AG09309 (cell line): ENCODE data around the gene MT4.
"Not testable (repeated sequence)": the region's sequence is repeated elsewhere in the genome, so short reads cannot be mapped to it uniquely, and the experiment has no call there.

Source experiments
- DNase-seq: peaks from one replicate; pipeline ENCODE4 v3.0.0-alpha.2; 2010; ENCODE audit warnings: low read depth
- H3K4me3 ChIP-seq: 2 replicates; pipeline ENCODE4 v1.5.1; 2011; ENCODE audit warnings: mild to moderate bottlenecking, low read depth, low read length, moderate library complexity; ENCODE audit not compliant: control insufficient read depth
- TF ChIP-seq, protein P1 (sequence below): IDR thresholded peaks from 2 replicates; pipeline ENCODE4 v1.5.1; 2011; ENCODE audit warnings: mild to moderate bottlenecking, low read depth, low read length, inconsistent platforms; ENCODE audit not compliant: insufficient read depth, control insufficient read depth; ENCODE audit errors: missing control alignments

Gene MT4

GRCh38 chr16:56574625-56575024 is 9.8 kb downstream of the MT4 start:
- TF ChIP-seq, protein P1, sequence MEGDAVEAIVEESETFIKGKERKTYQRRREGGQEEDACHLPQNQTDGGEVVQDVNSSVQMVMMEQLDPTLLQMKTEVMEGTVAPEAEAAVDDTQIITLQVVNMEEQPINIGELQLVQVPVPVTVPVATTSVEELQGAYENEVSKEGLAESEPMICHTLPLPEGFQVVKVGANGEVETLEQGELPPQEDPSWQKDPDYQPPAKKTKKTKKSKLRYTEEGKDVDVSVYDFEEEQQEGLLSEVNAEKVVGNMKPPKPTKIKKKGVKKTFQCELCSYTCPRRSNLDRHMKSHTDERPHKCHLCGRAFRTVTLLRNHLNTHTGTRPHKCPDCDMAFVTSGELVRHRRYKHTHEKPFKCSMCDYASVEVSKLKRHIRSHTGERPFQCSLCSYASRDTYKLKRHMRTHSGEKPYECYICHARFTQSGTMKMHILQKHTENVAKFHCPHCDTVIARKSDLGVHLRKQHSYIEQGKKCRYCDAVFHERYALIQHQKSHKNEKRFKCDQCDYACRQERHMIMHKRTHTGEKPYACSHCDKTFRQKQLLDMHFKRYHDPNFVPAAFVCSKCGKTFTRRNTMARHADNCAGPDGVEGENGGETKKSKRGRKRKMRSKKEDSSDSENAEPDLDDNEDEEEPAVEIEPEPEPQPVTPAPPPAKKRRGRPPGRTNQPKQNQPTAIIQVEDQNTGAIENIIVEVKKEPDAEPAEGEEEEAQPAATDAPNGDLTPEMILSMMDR, result no peak
- no peak for DNase-seq
- no peak overlapping the region for H3K4me3 ChIP-seq

DNA sequence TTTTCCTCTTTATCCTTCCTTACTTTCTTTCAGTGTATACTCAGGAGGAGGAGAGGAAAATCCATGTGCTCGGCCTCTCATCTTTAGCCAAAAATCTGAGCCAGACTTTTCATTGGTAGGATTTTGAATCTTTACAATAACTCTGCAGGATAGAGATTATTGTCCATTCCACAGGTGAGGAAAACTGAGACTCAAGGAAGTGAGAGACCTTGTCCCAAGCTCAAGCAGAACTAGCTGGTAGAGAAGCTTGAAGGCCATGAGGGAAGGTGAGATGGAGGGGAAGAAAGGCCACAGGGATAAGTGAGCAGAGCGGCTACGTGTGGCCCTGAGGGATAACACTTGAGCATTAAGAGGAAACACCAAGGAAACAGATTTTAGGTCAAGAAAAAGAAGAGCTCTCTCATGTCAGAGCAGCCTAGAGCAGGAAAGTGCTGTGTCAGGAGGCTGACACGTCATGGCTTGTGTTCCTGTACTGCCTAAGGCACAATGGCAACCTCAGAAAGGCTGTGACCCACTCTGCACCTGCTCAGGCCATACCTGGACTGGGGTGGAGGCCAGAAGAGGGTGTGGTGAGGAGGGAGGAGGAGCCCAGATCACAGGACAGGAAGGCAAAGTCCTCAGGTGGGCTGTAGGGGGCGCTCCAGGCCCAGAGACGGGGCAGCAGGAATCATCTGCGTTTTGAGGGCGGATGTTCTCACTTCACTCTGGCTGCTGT is 11.9 kb downstream of the MT4 start:
- TF ChIP-seq, protein P1, result peak; percentile 78
- peak; percentile 3 for DNase-seq
- H3K4me3 ChIP-seq, result no peak overlapping the region

GRCh38 chr16:56577300-56577625 is 12.4 kb downstream of the MT4 start:
- no peak overlapping the region for H3K4me3 ChIP-seq
- TF ChIP-seq, protein P1, result no peak
- DNase-seq, result no peak

GRCh38 chr16:56580391-56581048 is 15.6 kb downstream of the MT4 start:
- no peak for DNase-seq
- TF ChIP-seq, protein P1, result no peak
- no peak overlapping the region for H3K4me3 ChIP-seq

DNA sequence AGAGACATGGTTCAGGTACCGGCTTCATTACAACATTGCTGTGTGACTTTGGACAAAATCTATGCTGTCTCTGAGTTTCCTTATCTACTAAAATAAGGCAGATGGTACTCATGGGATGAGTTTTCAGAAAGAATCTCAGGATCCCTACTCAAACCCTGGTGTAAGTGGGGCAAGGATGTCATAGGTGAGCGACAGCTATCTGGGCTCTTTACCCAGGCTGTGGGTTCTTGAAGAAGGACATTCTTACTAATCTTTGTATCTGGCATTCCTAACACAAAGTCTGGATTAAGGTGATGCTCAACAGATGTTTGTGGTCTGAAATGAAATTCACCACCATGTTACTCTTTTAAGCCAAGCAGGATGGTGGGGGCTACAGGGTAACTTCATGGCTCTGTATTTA is 18.0 kb downstream of the MT4 start:
- DNase-seq, result not testable (repeated sequence)

GRCh38 chr16:56583351-56584168 is 18.7 kb downstream of the MT4 start:
- H3K4me3 ChIP-seq, result no peak overlapping the region
- DNase-seq, result no peak
- TF ChIP-seq, protein P1, result no peak

More for the DNA sequence above, 18.0 kb downstream of the MT4 start:
- not testable (repeated sequence) for H3K4me3 ChIP-seq

DNA sequence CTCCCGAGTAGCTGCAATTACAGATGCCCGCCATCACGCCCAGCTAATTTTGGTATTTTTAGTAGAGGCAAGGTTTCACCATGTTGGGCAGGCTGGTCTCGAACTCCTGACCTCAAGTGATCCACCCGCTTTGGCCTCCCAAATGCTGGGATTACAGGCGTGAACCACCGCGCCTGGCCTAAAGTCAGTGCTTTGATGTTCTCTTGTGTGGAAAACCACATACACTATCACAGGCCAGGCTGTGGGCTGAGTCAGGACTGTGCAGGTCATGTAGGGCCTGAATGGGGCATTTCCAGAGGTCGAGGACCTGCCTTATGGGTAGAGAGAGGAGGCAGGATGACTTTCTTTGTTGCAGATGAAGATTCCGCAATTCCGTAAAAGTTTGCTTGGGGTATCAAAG is 19.4 kb downstream of the MT4 start:
- no peak for DNase-seq
- TF ChIP-seq, protein P1, result no peak
- H3K4me3 ChIP-seq, result no peak overlapping the region
